SK-N-SH (cell line): ENCODE results near the gene DEFB125. TPM values are rescaled to one million over a fixed set of nuclear protein-coding genes. Genes with fewer than 3 reads are reported as not detected.

Experiments
- CTCF ChIA-PET: fragments of 300-600, 350-600 bp; formaldehyde crosslinking; extraction: SDS; loops from one replicate; lab custom pipeline; 2021; lab: Yijun Ruan, JAX
- POLR2A ChIA-PET: fragments of 350-600 bp; sonication (Branson Sonifier 250); formaldehyde crosslinking; extraction: SDS; loops from one replicate; lab custom pipeline; 2020; ENCODE audit warnings: antibody characterized with exemption, inconsistent platforms; lab: Yijun Ruan, JAX
- DNase-seq: peaks from one replicate; pipeline ENCODE4 v3.0.0; 2012
- H2AFZ ChIP-seq: fragments of 200-600 bp; sonication (generic); 2 replicates; pipeline ENCODE4 v1.8.1; 2016; ENCODE audit warnings: antibody characterized with exemption, mild to moderate bottlenecking, low read depth
- H3F3A ChIP-seq: fragments of 200-600 bp; sonication (generic); replicated peaks from 2 replicates; pipeline ENCODE3; 2016; ENCODE audit warnings: antibody characterized with exemption, mild to moderate bottlenecking; ENCODE audit not compliant: insufficient read depth
- H3K27ac ChIP-seq, 2 experiments: fragments of 200-500 bp in 1 of 2; fragments of 200-600 bp in 1 of 2; sonication (Bioruptor generic) in 1 of 2; sonication (generic), shearing (Covaris generic) in 1 of 2; 2 replicates each; pipeline versions ENCODE4 v1.5.1 to v1.6.1; 2014 to 2016; ENCODE audit warnings: low read depth in 2 of 2, inconsistent platforms in 1 of 2, low read length in 1 of 2, mild to moderate bottlenecking in 1 of 2, mixed read lengths in 1 of 2
- H3K27me3 ChIP-seq: fragments of 200-600 bp; sonication (generic), shearing (Covaris generic); 2 replicates; pipeline ENCODE4 v1.6.1; 2016; ENCODE audit warnings: mixed run types; ENCODE audit not compliant: insufficient read depth
- H3K36me3 ChIP-seq, 2 experiments: fragments of 200-500 bp in 1 of 2; fragments of 200-600 bp in 1 of 2; sonication (Bioruptor generic) in 1 of 2; sonication (generic) in 1 of 2; replicated peaks in 1 of 2; 2 replicates each; pipeline versions ENCODE3 to v1.5.1; 2014 to 2016; ENCODE audit warnings: low read length in 1 of 2, mild to moderate bottlenecking in 1 of 2; ENCODE audit not compliant: insufficient read depth in 2 of 2, control insufficient read depth in 1 of 2
- H3K4me1 ChIP-seq, 2 experiments: fragments of 200-500 bp in 1 of 2; fragments of 200-600 bp in 1 of 2; sonication (Bioruptor generic) in 1 of 2; sonication (generic), shearing (Covaris generic) in 1 of 2; 2 replicates each; pipeline versions ENCODE4 v1.5.1 to v1.6.1; 2014 to 2016; ENCODE audit warnings: low read depth in 1 of 2, low read length in 1 of 2, mixed run types in 1 of 2; ENCODE audit not compliant: insufficient read depth in 2 of 2, control insufficient read depth in 1 of 2
- H3K4me2 ChIP-seq: fragments of 200-600 bp; sonication (generic), shearing (Covaris generic); 2 replicates; pipeline ENCODE4 v1.6.1; 2017; ENCODE audit warnings: mixed run types
- H3K4me3 ChIP-seq, 2 experiments: fragments of 200-500 bp in 1 of 2; fragments of 200-600 bp in 1 of 2; sonication (Bioruptor generic) in 1 of 2; sonication (generic), shearing (Covaris generic) in 1 of 2; 2 replicates each; pipeline versions ENCODE4 v1.5.1 to v1.8.1; 2014 to 2016; ENCODE audit warnings: low read depth in 2 of 2, inconsistent platforms in 1 of 2, low read length in 1 of 2, mild to moderate bottlenecking in 1 of 2, mixed read lengths in 1 of 2, moderate library complexity in 1 of 2
- H3K79me2 ChIP-seq: fragments of 200-600 bp; sonication (generic); 2 replicates; pipeline ENCODE4 v1.8.1; 2017; ENCODE audit warnings: mild to moderate bottlenecking; ENCODE audit not compliant: insufficient read depth
- H3K9ac ChIP-seq: fragments of 200-600 bp; sonication (generic); 2 replicates; pipeline ENCODE4 v1.6.1; 2017; ENCODE audit warnings: mixed run types
- H3K9me2 ChIP-seq: fragments of 200-600 bp; sonication (generic); 2 replicates; pipeline ENCODE4 v1.6.1; 2017; ENCODE audit warnings: mixed run types
- H3K9me3 ChIP-seq: fragments of 200-600 bp; sonication (generic); 2 replicates; pipeline ENCODE4 v1.6.1; 2017; ENCODE audit warnings: mixed run types, mild to moderate bottlenecking, moderate library complexity
- H4K20me1 ChIP-seq: fragments of 200-600 bp; sonication (generic); 2 replicates; pipeline ENCODE4 v1.6.1; 2017; ENCODE audit warnings: mild to moderate bottlenecking, mixed run types; ENCODE audit not compliant: insufficient read depth
- CHD2 ChIP-seq: fragments of 150-350 bp; IDR thresholded peaks from 2 replicates; pipeline ENCODE4 v1.6.1; 2018; ENCODE audit warnings: low read length; ENCODE audit not compliant: partially characterized antibody
- EZH2phosphoT487 ChIP-seq: fragments of 200-600 bp; sonication (generic); IDR thresholded peaks from 2 replicates; pipeline ENCODE4 v1.6.1; 2017; ENCODE audit warnings: low read depth, mixed run types, mild to moderate bottlenecking, antibody characterized with exemption, moderate library complexity, borderline replicate concordance
- FOXJ3 ChIP-seq: sonication (generic); formaldehyde crosslinking; IDR thresholded peaks from 2 replicates; pipeline ENCODE4 v1.5.1; 2020; ENCODE audit warnings: mild to moderate bottlenecking, missing genetic modification reagents
- FOXM1 ChIP-seq: IDR thresholded peaks from 2 replicates; pipeline ENCODE4 v1.4.0; 2012; ENCODE audit warnings: low read depth, mild to moderate bottlenecking
- GATA2 ChIP-seq: sonication (generic); formaldehyde crosslinking; IDR thresholded peaks from 2 replicates; pipeline ENCODE4 v1.5.0; 2020; ENCODE audit warnings: mild to moderate bottlenecking, missing genetic modification reagents
- JUND ChIP-seq: IDR thresholded peaks from 2 replicates; pipeline ENCODE4 v1.4.0; 2012
- NRF1 ChIP-seq: IDR thresholded peaks from 2 replicates; pipeline ENCODE4 v1.6.1; 2012; ENCODE audit warnings: low read depth, mild to moderate bottlenecking, low read length
- POLR2AphosphoS5 ChIP-seq: IDR thresholded peaks from 2 replicates; pipeline ENCODE4 v1.6.1; 2012; ENCODE audit warnings: low read depth, low read length
- RCOR1 ChIP-seq: fragments of 150-350 bp; IDR thresholded peaks from 2 replicates; pipeline ENCODE4 v1.6.1; 2017; ENCODE audit warnings: antibody characterized with exemption, low read length
- REST ChIP-seq: IDR thresholded peaks from 2 replicates; pipeline ENCODE4 v1.6.1; 2012; ENCODE audit warnings: mild to moderate bottlenecking, low read depth, low read length, moderate library complexity
- SIN3A ChIP-seq: IDR thresholded peaks from 2 replicates; pipeline ENCODE4 v1.6.1; 2012; ENCODE audit warnings: low read depth, mild to moderate bottlenecking, low read length, moderate library complexity, borderline replicate concordance
- SMC3 ChIP-seq: IDR thresholded peaks from 2 replicates; pipeline ENCODE4 v1.6.1; 2012; ENCODE audit warnings: low read depth, low read length, improper control_type of control experiment
- YY1 ChIP-seq: IDR thresholded peaks from 2 replicates; pipeline ENCODE4 v1.4.0; 2012; ENCODE audit warnings: low read depth, mild to moderate bottlenecking
- ZBTB33 ChIP-seq: IDR thresholded peaks from 2 replicates; pipeline ENCODE4 v1.4.0; 2012; ENCODE audit warnings: low read depth, borderline replicate concordance
- WGBS: methylation state at CpG from one replicate; pipeline ENCODE4 v1.1.6; 2017; ENCODE audit warnings: low lambda C conversion rate; 5-methylcytosine and 5-hydroxymethylcytosine counted together
- polyA plus RNA-seq, 3 experiments: library from polyadenylated mRNA; depleted of rRNA; stranded (reverse); fragments of >200 nt; gene quantifications; 2 replicates each; pipeline ENCODE4 v1.2.3, GENCODE V29; 2012
- TF ChIP-seq, protein P1 (sequence below): fragments of 150-350 bp; IDR thresholded peaks from 2 replicates; pipeline ENCODE4 v1.6.1; 2017; ENCODE audit warnings: antibody characterized with exemption, low read length, low read depth, borderline replicate concordance

The DEFB125 gene
- polyA plus RNA-seq, 1 of the 3 experiments (the other 2 are of a cell fraction) = not detected

- no peak for DNase-seq
- POLR2A ChIA-PET = no interaction called here
- peaks cover 15% of the 10 kb centered on the region; the same call in 1 of the 2 replicates for H3K27me3 ChIP-seq
- no peak within 1 kb of the TSS for H2AFZ ChIP-seq
- TF ChIP-seq REST = no peak
- TF ChIP-seq EZH2phosphoT487 = no peak
- no peak for TF ChIP-seq YY1
- TF ChIP-seq SIN3A = no peak
- TF ChIP-seq, protein P1, sequence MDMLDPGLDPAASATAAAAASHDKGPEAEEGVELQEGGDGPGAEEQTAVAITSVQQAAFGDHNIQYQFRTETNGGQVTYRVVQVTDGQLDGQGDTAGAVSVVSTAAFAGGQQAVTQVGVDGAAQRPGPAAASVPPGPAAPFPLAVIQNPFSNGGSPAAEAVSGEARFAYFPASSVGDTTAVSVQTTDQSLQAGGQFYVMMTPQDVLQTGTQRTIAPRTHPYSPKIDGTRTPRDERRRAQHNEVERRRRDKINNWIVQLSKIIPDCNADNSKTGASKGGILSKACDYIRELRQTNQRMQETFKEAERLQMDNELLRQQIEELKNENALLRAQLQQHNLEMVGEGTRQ = no peak
- TF ChIP-seq ZBTB33 = no peak
- no peak for TF ChIP-seq CHD2
- no peak for TF ChIP-seq GATA2
- no peak for TF ChIP-seq JUND
- no peak for TF ChIP-seq POLR2AphosphoS5
- no peak for TF ChIP-seq SMC3
- TF ChIP-seq NRF1 = no peak
- no peak for TF ChIP-seq FOXM1
- no peak for TF ChIP-seq RCOR1
- TF ChIP-seq FOXJ3 (CRISPR knock-in tag) = no peak
- H3K4me3 ChIP-seq = no peak within 1 kb of the TSS
- no peaks in the 10 kb centered on the region for H3K9me3 ChIP-seq
- H3K36me3 ChIP-seq = no peaks in the 10 kb centered on the region
- CTCF ChIA-PET = no interaction called here
- H3F3A ChIP-seq = no peaks in the 10 kb centered on the region
- H3K27ac ChIP-seq = no peak within 1 kb of the TSS
- WGBS = 0% methylated on average over 1 of the region's 1 CpG
- H4K20me1 ChIP-seq = no peaks in the 10 kb centered on the region
- H3K9ac ChIP-seq = no peak within 1 kb of the TSS
- H3K4me2 ChIP-seq = no peak within 1 kb of the TSS
- no peaks in the 10 kb centered on the region for H3K9me2 ChIP-seq
- no peaks in the 10 kb centered on the region; a peak in 1 of 4 replicates for H3K4me1 ChIP-seq
- H3K79me2 ChIP-seq = no peaks in the 10 kb centered on the region
Observed at GRCh38 chr20:142290-142689, 54.8 kb downstream of the DEFB125 start, which contains the start of gene DEFB126. DEFB126 (plus strand) TSS chr20:142590; CDS start chr20:142629, 39 bp downstream.
